ENCODE data around the gene ABCB9. TPM values are rescaled to one million over a fixed set of nuclear protein-coding genes. Genes with fewer than 3 reads are reported as not detected.

ABCB9 gene
- total RNA-seq, 1 experiment from 2014 or later: 14.7 TPM

DNA sequence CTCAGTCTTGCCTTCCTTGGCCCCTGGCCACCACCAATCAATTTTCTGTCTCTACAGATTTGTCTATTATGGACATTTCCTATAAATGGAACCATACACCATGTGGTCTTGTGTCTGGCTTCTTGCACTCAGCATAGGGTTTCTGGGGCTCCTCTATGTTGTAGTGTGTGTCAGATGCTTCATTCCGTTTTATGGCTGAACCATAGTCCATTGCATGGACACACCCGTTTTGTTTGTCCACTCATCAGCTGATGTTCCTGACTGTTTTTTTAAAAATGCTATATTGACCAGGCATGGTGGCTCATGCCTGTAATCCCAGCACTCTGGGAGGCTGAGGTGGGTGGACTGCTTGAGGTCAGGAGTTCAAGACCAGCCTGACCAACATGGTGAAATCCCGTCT is 35.2 kb upstream of the ABCB9 start:
- H3K9me3 ChIP-seq (ENCODE audit: control insufficient read depth in 1 of 2, insufficient read depth in 1 of 2, low read depth in 1 of 2, low read length in 2 of 2): no peaks in the 10 kb centered on the region
- no peaks in the 10 kb centered on the region for H3K79me2 ChIP-seq (ENCODE audit: insufficient read depth, low read length)
- no peak overlapping the region for H2AFZ ChIP-seq (ENCODE audit: low read depth, low read length, poor library complexity, severe bottlenecking)
- no peaks in the 10 kb centered on the region for H3K9me2 ChIP-seq (ENCODE audit: insufficient read depth)
- intact Hi-C loops (cut with micrococcal nuclease): no loop called here
- no TSS peak for BruUV-seq (replicated peaks)
- H3K4me1 ChIP-seq (ENCODE audit: control insufficient read depth in 1 of 2, insufficient read depth in 2 of 2, low read length in 2 of 2): no peaks in the 10 kb centered on the region
- H3K27ac ChIP-seq (ENCODE audit: low read depth, low read length): no peak overlapping the region
- CTCF ChIA-PET: no interaction called here
- H3K36me3 ChIP-seq (ENCODE audit: control insufficient read depth in 1 of 2, insufficient read depth in 2 of 2, low read length in 2 of 2): no peaks in the 10 kb centered on the region
- no peaks in the 10 kb centered on the region for H3K27me3 ChIP-seq (ENCODE audit: insufficient read depth, low read length)
- no peak overlapping the region for H3K9ac ChIP-seq (ENCODE audit: low read length)
- no peak for DNase-seq (ENCODE audit: low read depth, low spot score)
- H3K4me3 ChIP-seq (replicated peaks in 1 of 2; ENCODE audit: low read depth in 1 of 2, low read length in 2 of 2): no peak overlapping the region
- POLR2A ChIA-PET: no interaction called here
- H4K20me1 ChIP-seq (ENCODE audit: insufficient read depth): no peaks in the 10 kb centered on the region
- no peak overlapping the region for H3K4me2 ChIP-seq (ENCODE audit: low read length)
- RAD21 ChIA-PET (ENCODE audit: low non-redundant PET in 1 of 2, low total read pairs in 2 of 2, uncharacterized antibody in 2 of 2, unreplicated experiment in 2 of 2): no interaction called here
- no peak for TF ChIP-seq RAD21 (IDR thresholded peaks at IDR 0.05; ENCODE audit: low read depth)
- TF ChIP-seq, protein P1, sequence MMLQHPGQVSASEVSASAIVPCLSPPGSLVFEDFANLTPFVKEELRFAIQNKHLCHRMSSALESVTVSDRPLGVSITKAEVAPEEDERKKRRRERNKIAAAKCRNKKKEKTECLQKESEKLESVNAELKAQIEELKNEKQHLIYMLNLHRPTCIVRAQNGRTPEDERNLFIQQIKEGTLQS (IDR thresholded peaks at IDR 0.05): no peak
- TF ChIP-seq POLR2AphosphoS5 (IDR thresholded peaks at IDR 0.05; ENCODE audit: low read depth, low read length): no peak
- TF ChIP-seq ELF1 (IDR thresholded peaks at IDR 0.05; ENCODE audit: borderline replicate concordance, low read depth): no peak
- no peak for TF ChIP-seq JUND (IDR thresholded peaks at IDR 0.05)
- no peak for TF ChIP-seq ZNF274 (IDR thresholded peaks at IDR 0.05; ENCODE audit: low read depth, low read length)
- TF ChIP-seq FOSL1 (IDR thresholded peaks at IDR 0.05; ENCODE audit: low read depth): no peak
- TF ChIP-seq, protein P2, sequence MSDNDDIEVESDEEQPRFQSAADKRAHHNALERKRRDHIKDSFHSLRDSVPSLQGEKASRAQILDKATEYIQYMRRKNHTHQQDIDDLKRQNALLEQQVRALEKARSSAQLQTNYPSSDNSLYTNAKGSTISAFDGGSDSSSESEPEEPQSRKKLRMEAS (IDR thresholded peaks at IDR 0.05): no peak
- no peak for TF ChIP-seq SIN3A (IDR thresholded peaks at IDR 0.05; ENCODE audit: low read depth)
- TF ChIP-seq YY1 (IDR thresholded peaks at IDR 0.05; ENCODE audit: extremely low read depth, insufficient replicate concordance, low read depth, low read length): no peak
- TF ChIP-seq, protein P3, sequence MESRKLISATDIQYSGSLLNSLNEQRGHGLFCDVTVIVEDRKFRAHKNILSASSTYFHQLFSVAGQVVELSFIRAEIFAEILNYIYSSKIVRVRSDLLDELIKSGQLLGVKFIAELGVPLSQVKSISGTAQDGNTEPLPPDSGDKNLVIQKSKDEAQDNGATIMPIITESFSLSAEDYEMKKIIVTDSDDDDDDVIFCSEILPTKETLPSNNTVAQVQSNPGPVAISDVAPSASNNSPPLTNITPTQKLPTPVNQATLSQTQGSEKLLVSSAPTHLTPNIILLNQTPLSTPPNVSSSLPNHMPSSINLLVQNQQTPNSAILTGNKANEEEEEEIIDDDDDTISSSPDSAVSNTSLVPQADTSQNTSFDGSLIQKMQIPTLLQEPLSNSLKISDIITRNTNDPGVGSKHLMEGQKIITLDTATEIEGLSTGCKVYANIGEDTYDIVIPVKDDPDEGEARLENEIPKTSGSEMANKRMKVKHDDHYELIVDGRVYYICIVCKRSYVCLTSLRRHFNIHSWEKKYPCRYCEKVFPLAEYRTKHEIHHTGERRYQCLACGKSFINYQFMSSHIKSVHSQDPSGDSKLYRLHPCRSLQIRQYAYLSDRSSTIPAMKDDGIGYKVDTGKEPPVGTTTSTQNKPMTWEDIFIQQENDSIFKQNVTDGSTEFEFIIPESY (IDR thresholded peaks at IDR 0.05; ENCODE audit: extremely low read depth, insufficient replicate concordance, low read length): no peak
- no peak for ATAC-seq

Measured in HCT116 (cell line).